Fibroblast of the conjunctiva (primary cell): ENCODE data around the gene GHDC.

Experiments
- DNase-seq: peaks from one replicate; pipeline ENCODE4 v3.0.0-alpha.2; 2010; ENCODE audit warnings: low read depth

The GHDC gene

DNA sequence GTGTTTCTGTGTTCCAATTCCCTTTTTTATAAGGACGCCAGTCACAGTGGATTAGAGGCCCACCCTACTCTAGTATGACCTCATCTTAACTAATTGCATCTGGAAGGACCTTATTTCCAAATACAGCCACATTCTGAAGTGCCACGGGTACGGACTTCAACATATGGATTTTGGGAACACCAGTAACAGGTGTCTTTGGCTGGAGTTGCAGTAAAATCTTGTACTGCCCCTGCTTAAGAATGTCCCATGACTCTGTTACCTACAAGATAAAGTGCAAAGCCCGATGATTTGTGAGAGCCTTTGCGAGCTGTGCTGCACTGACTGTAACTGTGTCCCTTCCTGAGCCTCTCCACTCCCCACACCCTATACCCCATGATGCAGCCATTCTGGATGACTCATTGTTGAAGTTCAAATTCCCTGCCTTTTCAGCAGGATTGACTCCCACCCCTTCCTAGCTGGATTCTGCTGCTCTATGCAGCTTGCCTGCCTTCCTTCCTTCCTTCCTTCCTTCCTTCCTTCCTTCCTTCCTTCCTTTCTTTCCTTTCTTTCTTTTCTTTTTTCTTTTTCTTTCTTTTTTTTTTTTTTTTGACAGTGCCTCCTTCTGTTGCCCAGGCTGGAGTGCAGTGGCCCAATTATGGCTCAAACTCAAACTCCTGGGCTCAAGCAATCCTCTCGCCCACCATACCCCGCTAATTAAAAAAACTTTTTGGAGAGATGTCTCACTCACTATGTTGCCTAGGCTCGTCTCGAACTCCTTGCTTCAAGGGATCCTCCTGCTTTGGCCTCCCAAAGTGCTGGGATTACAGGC is 11.2 kb downstream of the GHDC start:
- peak; percentile 8 for DNase-seq

DNA sequence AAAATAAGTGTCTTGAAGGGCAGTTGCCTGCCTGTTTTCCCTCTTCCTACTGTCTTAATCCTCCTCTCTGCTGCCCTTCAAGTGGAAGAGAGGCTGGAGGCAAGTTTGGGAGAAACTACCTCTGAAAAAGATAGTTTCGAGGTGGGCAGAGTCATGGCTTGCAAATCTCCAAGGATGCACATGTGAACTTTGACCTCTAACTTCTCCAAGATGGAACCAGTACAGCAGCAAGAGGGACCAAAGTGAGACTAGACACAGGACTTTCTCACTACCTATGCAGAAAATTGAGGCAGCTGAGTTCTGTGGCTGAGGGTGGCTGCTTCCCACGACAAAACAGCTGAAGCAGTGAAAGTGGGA is 12.5 kb downstream of the GHDC start:
- no peak for DNase-seq

DNA sequence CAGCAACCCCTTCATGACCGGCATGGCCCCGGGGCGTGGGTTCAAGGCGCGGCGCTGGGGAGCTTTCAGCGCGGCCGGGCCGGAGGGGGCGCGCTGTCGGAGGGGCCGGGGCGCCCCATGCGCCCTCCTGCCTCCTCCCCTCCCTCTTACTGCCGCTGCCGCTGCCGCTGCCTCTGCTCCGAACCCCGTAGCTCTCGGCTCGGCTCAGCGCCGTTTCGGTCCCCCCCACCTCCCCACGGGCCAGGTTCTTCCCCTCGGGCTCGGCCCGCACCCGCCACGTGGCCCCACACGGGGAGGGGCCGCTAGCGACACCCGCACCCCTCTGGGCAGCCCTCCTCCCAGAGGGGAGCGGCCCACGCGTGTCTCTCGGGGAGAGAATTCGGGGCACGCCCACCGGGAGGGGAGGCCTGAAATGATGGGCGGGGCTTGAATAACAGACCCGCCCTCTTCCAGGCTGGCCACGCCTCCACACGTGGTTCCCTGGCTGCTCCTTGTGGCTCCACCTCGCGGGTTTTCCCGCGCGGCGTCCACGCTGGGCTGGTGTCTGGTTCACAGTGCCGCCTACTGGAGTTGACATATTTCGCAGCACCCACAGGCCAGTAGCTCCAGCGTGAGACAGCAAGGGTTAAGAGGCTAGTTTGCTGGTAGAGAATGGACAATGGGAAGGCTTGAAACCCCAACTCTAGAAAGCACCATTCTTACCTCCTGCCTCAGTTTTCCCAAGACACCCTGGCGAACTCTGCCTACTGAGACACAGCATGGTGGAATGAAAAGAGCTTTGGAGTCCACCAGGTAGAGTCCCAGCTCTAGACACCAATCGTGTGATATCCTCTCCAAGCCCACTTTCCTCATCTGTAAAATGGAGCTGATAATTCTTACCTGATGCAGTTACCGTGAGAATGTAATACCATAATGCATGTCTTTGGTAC is 13.1 kb downstream of the GHDC start, which contains the start of gene KCNH4:
Gene KCNH4, minus strand, starts transcription at position 221 of the 929 bp plus-strand sequence. Its CDS starts 197 bp downstream, at position 24.
- DNase-seq = peak; percentile 17

DNA sequence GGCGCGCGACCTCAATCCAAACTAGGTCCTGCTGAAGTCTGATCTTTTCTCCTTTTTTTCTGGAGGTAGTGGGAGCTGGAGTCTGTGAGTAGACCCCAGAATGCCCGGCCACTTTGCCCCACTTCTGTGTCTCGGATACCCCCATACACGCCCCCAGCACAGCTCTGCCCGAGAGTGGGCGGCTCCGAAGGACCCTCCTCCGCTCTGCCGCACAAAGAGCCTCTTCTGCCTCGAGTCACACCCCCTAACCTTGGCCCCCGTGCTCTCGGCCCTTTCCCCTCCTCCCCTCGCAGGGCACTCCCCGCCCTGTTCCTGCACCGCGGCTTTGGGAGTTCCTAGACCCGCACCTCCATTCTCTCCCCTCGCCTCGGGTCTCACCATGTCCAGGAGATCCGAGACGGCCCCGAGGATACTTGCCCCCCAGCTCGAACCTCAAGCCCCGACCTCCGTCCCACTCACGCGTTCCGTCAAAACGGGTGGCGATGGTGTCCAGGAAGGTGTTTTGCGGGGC is 13.8 kb downstream of the GHDC start:
- no peak for DNase-seq

DNA sequence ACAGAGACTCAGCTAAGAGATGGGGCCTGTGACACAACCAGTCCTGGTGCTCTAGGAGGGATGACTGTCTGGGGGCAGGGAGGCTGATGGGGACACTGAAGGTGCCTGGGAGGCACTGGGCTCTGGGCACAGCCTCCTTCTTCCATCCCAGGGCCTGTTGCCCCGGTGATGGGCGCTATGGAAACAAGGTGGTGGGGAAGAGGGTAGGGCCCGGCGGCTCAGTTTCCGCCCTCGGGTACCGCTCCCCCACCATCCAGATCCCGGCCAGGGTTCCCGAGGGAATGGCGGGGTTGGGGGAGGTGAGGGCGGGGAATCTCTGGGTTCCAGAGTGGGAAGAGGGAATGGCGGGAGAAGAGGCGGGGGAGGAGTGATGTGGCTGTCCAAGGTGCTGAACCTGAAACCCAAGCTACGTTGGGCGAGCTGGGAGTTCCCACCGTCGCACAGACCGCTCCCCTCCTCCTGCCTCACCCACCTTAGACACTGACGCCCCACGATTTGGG is 14.3 kb downstream of the GHDC start:
- no peak for DNase-seq

DNA sequence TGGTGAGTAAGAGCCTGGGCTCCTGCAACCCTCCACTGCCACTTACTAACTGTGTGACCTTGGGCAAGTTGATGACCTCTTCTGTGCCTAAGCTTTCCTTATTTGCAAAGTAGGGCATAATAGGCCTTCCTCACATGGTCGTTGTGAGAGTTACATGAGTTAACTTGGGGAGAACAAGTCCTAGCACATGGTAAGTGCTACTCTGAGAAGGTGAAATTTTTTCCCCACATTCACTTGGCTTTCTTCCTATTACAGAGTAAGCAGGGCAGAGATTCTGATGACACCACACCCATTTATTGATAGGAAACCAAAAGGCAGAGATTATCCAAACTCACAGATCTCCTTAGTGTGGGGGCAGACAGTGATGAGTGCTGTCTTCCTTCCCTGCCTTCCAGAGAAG is 15.0 kb downstream of the GHDC start:
- DNase-seq = no peak

DNA sequence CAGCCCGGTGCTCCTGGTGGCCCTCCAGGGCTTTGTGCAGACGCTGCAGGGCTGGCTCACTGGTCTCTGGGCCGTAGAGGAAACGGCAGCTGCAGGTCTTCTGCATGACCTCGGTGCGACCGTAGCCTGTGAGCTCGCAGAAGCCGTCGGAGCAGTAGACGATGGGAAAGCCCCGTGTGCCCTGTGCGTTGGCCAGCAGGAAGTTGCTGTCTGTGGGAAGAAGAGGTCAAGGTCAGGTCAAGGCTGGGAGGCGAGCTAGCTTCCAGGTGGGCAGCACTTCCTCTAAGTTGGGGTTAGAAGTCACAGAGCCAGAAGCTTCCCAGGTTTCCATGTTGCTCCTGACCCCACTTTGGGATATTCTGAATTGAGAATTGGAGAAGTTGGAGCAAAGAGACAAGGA is 15.5 kb downstream of the GHDC start:
- no peak for DNase-seq

DNA sequence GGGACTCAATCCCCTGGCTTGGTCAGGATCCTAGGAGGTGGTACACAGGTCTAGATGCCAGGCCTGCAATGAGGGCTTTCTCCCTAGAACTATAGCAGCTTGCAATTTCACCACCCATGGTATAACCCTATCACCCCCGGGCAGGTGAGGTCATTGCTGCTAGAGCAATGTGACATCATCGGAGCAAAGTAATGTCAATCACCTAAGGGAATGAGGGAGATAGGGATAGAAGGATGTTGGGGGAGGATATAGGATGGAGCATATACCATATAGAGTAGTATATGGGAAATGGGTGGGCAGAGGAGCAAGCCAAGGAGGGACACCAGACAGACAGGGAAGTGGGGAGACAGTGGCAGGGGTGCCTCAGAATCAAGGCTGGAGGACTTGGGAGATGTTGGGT is 16.6 kb downstream of the GHDC start:
- no peak for DNase-seq

DNA sequence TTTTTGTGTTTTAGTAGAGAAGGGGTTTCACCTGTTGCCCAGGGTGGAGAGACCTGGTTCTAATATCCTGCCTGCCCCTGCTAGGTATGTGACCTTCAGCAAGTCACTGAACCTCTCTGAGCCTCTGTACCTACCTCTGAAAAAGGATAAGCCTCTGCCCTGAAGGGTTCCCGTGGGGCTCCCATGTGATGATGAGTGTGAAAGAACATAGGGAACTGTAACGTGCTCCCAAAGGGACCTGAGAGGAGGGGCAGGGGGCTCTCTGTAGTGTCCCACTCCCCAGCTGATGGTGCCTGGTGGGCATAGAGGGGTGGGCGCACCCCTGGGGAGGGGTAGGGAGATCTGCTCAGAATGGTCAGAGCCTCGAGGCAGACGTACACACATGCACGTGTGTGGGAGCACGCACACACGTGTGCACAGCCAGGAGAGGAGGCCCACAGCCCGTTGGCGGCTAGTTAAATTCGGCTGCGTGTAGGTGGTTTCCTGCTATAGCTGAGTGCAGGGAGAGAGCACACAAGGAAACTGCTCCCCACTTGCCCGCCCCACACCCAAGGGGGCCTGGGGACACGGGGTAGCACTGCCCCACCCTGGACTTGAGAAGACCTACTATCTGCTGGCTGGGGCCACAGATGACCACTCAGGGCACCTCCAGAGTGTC is 20.0 kb downstream of the GHDC start:
- DNase-seq = no peak

DNA sequence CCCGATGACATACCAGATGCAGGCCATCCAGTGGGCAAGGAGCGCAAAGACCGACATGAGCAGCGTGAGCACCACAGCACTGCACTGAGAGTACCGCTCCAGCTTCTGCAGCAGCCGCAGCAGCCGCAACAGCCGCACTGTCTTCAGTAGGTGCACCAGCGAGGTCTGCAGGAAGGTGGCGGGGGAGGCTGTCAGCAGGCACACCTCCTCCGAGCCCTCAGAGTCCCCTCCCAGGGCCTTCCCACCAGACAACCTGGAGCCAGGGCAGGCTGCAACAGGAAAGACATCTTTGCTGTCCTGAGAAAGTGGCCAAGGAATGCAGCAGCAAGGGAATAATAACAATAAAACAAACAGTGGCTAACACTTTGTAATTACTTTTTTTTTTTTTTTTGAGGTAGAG is 22.5 kb downstream of the GHDC start:
- no peak for DNase-seq

DNA sequence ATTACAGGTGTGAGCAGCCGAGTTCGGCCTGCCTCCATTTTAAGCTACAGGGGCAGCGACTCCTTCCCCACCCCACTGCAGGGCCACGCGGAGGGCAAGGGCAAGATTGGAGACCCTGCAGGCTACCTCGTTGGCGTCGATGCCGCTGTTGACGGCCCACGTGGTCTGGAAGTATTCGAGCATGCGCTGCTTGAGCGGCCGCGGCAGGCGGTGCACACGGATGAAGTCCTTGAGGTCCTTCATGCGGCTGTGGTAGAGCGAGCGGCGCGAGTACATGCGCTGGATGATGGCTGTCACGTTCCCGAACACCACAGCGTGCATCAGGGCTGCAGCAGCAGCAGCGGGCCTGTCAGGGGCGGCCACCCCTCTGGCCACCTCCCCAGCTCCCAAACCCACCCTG is 24.9 kb downstream of the GHDC start:
- no peak for DNase-seq

DNA sequence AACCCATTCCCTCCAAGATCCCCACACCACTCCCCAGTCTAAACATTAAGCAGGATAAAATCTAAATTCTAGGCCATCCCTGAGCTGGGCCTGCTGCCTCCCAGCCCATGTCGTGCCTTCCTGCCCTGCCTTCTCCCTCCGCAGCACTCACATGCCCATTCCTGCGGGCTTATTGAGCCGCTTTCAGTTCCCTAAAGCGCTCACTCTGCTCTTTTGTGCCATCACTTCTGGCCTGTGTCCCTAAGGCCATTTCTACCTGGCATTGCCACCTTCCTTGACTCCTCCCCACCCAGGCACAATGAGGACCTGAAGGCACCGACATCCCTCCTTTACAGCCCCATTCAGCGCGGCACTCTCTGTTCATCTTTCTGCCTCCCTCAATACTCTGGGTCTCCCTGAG is 26.5 kb downstream of the GHDC start:
- DNase-seq = no peak

DNA sequence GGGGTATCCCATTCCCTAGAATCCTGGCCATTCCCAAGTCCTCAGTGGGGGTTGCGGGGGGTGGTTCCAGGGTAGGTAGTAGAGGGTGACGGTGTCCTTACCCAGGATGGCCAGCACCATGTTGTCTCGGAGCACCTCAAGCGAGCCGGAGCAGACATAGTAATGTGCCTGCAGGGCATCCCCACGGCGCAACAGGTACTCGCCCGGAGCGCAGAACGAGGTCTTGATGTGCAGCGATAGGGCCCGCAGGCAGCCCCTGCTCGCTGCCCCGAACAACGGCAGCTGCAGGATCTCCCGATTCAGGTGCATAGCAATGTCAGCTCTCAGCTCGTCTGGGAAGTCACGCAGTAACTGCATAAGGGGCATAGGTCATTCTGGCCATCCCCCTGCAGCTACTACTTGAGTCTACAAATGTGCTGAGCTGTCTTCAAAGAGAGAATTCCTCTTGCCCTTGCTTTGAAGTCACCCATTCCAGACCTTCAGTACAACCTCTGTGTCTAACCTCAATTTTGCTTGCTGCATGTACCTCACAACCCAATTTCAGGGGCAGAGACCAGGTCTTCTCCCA is 28.0 kb downstream of the GHDC start:
- no peak for DNase-seq

DNA sequence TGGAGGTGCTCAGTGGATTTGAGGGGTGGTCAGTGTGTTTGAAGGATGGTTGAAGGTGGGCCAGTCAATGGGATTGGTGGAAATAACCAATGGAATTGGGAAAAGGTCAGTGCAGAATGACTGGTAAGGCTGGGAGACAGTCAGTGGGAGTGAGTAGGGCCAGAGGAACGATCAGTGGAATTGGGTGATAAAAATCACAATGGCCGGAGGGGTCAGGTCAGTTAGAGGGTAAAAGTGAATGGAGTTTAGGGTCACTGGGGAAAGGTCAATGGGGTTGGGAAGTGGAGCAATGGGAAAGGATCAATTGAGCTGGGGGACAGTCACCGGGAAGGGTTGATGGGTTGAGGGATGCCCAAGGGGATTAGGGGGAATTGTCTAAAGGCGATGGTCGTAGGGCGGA is 28.5 kb downstream of the GHDC start:
- no peak for DNase-seq

DNA sequence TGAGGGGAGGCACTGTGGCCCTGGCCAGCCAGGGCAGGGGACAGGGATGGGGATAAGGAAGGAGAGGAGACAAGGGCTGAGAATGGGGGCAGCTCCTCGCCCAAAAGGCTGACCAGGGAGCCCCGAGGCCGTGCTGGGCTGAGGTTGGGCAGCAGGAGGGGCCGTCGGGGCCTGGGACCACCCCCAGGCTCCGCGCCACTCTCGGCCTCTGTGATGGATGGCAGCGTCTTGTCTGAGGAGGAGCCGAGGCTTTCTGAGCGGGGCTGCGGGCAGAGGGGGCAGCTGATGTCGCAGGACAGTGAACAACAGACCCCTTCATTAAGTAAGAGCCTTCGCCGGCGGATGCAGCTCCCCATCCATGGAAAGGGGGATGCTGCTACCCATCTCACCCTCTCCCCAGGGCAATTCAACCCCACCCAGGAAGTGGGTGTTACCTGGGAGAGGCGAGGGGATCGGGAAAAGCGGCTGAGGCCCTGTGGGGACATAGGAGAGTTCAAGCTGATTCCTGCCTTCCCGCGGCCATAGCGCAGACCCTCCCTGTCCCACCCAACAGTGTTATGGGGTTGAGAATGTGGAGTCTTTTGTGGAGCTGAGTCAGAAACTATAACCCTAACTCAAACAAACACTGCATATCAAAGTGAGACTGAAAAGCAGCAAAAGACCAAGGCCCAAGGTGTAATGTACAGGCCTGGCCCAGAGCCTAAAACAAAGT is 30.4 kb downstream of the GHDC start:
- DNase-seq = no peak

DNA sequence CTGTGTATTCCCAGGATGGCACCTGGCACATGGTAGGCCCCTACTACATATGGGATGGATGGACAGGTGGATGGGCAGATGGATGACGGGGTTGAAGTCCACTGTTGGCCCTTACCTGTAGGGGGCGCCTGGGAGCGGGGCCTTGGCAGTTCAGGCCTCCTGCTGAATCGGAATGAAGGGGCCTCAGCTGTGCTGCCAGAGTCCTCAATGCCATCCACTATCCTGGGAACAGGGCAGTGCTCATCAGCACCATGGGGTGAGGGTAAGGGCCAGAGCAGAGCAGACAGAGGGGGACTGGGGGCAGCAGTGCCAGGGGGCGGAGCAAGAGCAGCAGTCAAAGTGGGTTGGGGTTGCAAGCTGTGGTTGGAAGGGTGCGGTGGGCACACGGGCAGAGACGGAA is 31.2 kb downstream of the GHDC start:
- DNase-seq = no peak

DNA sequence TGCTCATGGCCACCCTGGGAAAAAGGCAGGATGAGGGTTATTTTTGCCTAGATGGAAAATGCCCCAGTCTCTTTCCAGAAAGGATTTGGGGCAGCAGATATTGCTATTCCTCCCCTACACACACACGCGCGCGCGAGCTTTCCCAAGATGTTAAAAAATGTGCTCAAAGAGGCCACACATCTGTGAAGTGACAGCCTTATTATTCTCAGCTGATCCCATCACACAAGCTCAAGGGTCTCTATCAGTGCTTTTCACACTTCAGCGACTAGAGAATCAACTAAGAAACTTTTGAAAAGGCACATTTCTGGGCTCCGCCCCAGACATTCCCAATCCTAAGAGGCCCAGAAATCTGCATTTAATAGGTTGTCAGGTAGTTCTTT is 33.8 kb downstream of the GHDC start:
- DNase-seq = no peak

DNA sequence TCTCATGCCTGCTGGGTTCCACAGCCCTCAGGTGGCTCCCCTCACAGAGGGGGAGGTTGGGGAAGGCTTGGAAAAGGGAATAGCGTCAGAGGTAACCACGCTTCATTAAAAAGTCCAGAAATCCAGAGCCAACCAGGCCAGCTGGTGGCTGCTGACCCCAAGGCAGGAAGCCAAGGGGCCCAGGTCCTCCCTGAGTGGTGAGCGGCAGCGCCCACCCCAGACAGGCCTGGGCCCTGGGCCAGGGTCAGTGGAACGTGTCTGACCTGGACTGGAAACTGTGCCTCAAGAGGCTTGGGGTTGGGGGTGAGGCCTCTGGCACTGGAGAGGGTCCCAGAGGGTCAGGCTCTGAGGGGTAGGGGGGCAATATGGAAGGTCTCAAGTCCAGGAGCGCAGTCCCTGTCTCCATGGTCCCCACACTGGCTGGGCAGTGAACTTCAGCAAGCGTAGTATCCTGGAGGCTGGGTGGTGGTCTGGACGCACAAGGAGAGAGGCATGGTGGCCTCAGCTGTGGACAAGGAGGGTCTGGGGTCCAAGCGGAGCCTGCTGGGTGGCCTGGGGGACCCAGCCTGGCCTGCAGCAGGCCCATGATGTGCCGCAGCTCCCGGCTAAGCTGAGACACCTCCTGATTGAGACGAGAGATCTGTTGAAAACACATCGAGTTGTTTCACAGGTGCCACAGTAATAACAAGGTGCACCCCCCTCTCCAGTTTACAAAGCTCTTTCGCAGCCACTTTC is 34.3 kb downstream of the GHDC start:
- no peak for DNase-seq

DNA sequence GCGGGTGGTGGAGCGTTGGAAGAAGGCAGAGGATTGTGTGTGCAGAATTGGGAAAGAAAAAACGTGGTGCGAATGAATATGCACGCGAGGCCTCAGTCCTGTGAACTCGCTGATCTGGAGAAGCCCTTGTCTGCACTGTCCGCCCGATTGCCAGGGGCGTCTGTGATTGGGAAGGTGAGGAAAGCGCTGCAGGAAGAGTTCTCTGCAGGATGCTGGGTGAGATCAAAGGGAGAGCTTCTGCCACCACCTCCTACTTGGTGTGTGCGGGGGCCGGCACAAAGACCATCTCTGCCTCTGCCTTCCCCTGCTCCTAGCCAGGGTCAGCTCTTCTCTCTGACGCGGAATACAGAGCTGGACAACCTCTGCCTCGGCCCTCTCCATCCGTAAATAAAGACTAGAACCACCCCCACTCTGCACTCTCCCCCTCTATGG is 38.7 kb downstream of the GHDC start:
- DNase-seq = no peak

DNA sequence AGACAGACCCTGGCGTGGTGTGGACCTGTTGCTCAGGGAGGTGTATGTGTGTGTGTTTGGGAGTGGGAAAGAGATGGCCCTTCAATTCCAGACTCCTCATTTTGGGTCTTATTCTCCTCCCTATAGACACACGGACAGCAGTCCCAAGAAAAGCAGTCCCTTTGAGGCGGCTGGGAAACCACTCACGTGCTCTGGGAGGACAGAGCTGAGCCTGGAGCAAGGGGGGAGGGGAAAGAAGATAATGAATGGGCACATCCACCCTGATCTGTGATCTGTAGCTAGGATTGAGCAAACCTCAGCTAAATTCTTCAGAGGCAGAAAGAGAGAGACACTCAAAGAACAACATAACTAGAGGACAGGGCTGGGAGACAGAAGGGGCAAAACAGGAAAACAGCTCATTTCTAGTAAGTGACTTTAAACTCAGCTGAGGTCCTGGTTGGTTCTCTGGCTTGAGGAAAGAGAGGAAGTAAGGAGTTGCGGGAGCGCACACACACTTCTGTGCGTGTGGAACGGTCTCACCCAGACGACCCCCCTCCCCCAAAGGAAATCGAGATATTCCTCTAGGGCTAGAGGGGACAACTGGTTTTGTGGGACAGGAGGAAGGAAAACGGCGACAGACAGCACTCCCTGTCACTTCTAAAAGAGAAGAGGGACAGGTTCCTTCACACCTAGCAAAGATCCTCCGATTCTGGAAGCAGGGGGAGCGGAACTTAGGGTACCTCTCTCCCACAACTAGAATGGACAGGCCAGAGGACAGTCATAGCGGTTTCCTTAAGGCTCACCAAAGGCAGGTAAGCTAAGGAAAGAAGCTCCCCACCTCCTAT is 40.2 kb downstream of the GHDC start:
- no peak for DNase-seq
